B cell (primary cell): ENCODE measurements around the gene TENM4. TPM values are rescaled to one million over a fixed set of nuclear protein-coding genes. Genes with fewer than 3 reads are reported as not detected.

Experiments
- ATAC-seq: fragments of 200-7000 bp; cut with Tn5 transposase; one replicate; pipeline ENCODE4 v1.10.0; 2021; ENCODE audit warnings: low read depth, mild to moderate bottlenecking, moderate number of reproducible peaks, moderate library complexity
- CTCF ChIA-PET: fragments of 350-600 bp; sonication (Branson Sonifier 250); formaldehyde crosslinking; loops from one replicate; lab custom pipeline; 2021; ENCODE audit warnings: antibody characterized with exemption, inconsistent platforms; lab: Charles Lee
- POLR2A ChIA-PET: fragments of 350-600 bp; sonication (Branson Sonifier 250); formaldehyde crosslinking; loops from one replicate; lab custom pipeline; 2021; ENCODE audit warnings: antibody characterized with exemption; lab: Charles Lee
- DNase-seq: peaks from one replicate; pipeline ENCODE4 v3.0.0; 2013
- H2AFZ ChIP-seq: 2 replicates; pipeline ENCODE4 v1.6.1; 2012; ENCODE audit warnings: mild to moderate bottlenecking, low read depth, low read length; ENCODE audit not compliant: insufficient read depth, poor library complexity, severe bottlenecking
- H3K27ac ChIP-seq, 2 donors: 1 replicate in 1 of 2; 2 replicates in 1 of 2; pipeline ENCODE4 v1.5.1; 2012 to 2013; ENCODE audit warnings: low read length in 2 of 2, mild to moderate bottlenecking in 2 of 2, moderate library complexity in 1 of 2
- H3K27me3 ChIP-seq, 4 experiments: fragments of 200-600 bp in 1 of 4; sonication (generic) in 1 of 4; replicated peaks in 1 of 4; 1 replicate in 2 of 4; 2 replicates in 2 of 4; pipeline versions ENCODE4 v1.6.1 to v1.7.0; 2013 to 2016; ENCODE audit warnings: low read length in 3 of 4, mild to moderate bottlenecking in 2 of 4, mixed read lengths in 1 of 4, moderate library complexity in 1 of 4; ENCODE audit not compliant: insufficient read depth in 4 of 4, control insufficient read depth in 3 of 4; ENCODE audit errors: control extremely low read depth in 1 of 4
- H3K36me3 ChIP-seq, 2 experiments: replicated peaks in 1 of 2; 1 replicate in 1 of 2; 2 replicates in 1 of 2; pipeline versions ENCODE4 v1.6.1 to v1.7.1; 2013; ENCODE audit warnings: low read length in 1 of 2; ENCODE audit not compliant: insufficient read depth in 2 of 2, control insufficient read depth in 1 of 2; ENCODE audit errors: control extremely low read depth in 1 of 2, extremely low read depth in 1 of 2
- H3K4me1 ChIP-seq, 2 donors: fragments of 200-600 bp in 1 of 2; sonication (generic) in 1 of 2; 1 replicate in 1 of 2; 2 replicates in 1 of 2; pipeline versions ENCODE4 v1.5.1 to v1.6.1; 2013 to 2017; ENCODE audit warnings: low read length in 2 of 2; ENCODE audit not compliant: control insufficient read depth in 2 of 2, insufficient read depth in 2 of 2
- H3K4me2 ChIP-seq: replicated peaks from 2 replicates; pipeline ENCODE3; 2012; ENCODE audit warnings: mild to moderate bottlenecking, low read depth, low read length; ENCODE audit not compliant: poor library complexity, severe bottlenecking
- H3K4me3 ChIP-seq, 5 experiments: fragments of 200-600 bp in 1 of 5; sonication (generic) in 1 of 5; 1 replicate in 3 of 5; 2 replicates in 2 of 5; pipeline versions ENCODE4 v1.5.1 to v1.7.0; 2011 to 2016; ENCODE audit warnings: low read length in 4 of 5, mild to moderate bottlenecking in 4 of 5, low read depth in 2 of 5, control low read depth in 1 of 5, moderate library complexity in 1 of 5; ENCODE audit not compliant: insufficient read depth in 1 of 5; ENCODE audit errors: control extremely low read depth in 1 of 5, extremely low read depth in 1 of 5
- H3K79me2 ChIP-seq: fragments of 200-600 bp; sonication (generic); one replicate; pipeline ENCODE4 v1.6.0; 2016; ENCODE audit warnings: low read length; ENCODE audit not compliant: control insufficient read depth, insufficient read depth
- H3K9ac ChIP-seq: fragments of 200-600 bp; sonication (generic); 2 replicates; pipeline ENCODE4 v1.6.1; 2017; ENCODE audit warnings: mild to moderate bottlenecking, low read length, moderate library complexity
- H3K9me3 ChIP-seq, 3 donors: one replicate each; pipeline versions ENCODE4 v1.6.1 to v1.7.1; 2013; ENCODE audit warnings: low read length in 2 of 3; ENCODE audit not compliant: control insufficient read depth in 2 of 3, insufficient read depth in 1 of 3; ENCODE audit errors: control extremely low read depth in 1 of 3
- H4K20me1 ChIP-seq: 2 replicates; pipeline ENCODE4 v1.6.0; 2012; ENCODE audit warnings: mild to moderate bottlenecking, low read length; ENCODE audit not compliant: insufficient read depth, control insufficient read depth, poor library complexity, severe bottlenecking
- H3K27ac Mint-ChIP-seq: one replicate; pipeline ENCODE4 v1.8.0; 2021; ENCODE audit warnings: mixed read lengths
- H3K27me3 Mint-ChIP-seq: one replicate; pipeline ENCODE4 v1.8.0; 2021; ENCODE audit warnings: mixed read lengths
- H3K4me1 Mint-ChIP-seq: one replicate; pipeline ENCODE4 v1.8.0; 2021; ENCODE audit warnings: mixed read lengths
- H3K4me3 Mint-ChIP-seq: one replicate; pipeline ENCODE4 v1.8.0; 2021; ENCODE audit warnings: mixed read lengths
- H3K9me3 Mint-ChIP-seq: one replicate; pipeline ENCODE4 v1.8.0; 2022; ENCODE audit warnings: mixed read lengths; ENCODE audit not compliant: insufficient read depth
- CTCF ChIP-seq: fragments of 200-600 bp; IDR thresholded peaks from one replicate; pipeline ENCODE4 v1.8.0; 2022; ENCODE audit warnings: antibody characterized with exemption, mild to moderate bottlenecking
- EZH2 ChIP-seq: IDR thresholded peaks from 2 replicates; pipeline ENCODE4 v1.6.1; 2012; ENCODE audit warnings: borderline replicate concordance, low read depth, mild to moderate bottlenecking, moderate library complexity, low read length; ENCODE audit not compliant: insufficient read depth, poor library complexity, severe bottlenecking
- WGBS: methylation state at CpG from one replicate; pipeline ENCODE4 v1.1.5; 2013; ENCODE audit warnings: missing lambda C conversion rate; ENCODE audit not compliant: insufficient coverage; 5-methylcytosine and 5-hydroxymethylcytosine counted together
- intact Hi-C: fragments of 100-400 bp; cut with micrococcal nuclease; formaldehyde crosslinking; loops from one replicate; pipeline ENCODE4 v1.10.0; 2022
- polyA plus RNA-seq: library from polyadenylated mRNA; depleted of rRNA; stranded (reverse); fragments of >200 nt; gene quantifications from 2 replicates; pipeline ENCODE4 v1.2.3, GENCODE V29; 2012
- total RNA-seq, 2 donors: library from RNA; stranded (reverse); fragments of 120-200 nt in 1 of 2; gene quantifications; 1 replicate in 1 of 2; 2 replicates in 1 of 2; pipeline versions ENCODE4 v1.2.3 to v1.2.4, GENCODE V29; 2013 to 2022

The TENM4 gene
- total and polyA plus RNA-seq, 2 donors (not counting 1 experiment from before 2014, with no cell fraction given), result 0.09 to 5.7 TPM

- CTCF ChIA-PET, result no interaction called here
- peaks cover 10% of the 10 kb centered on the region for H3K27me3 Mint-ChIP-seq
- H4K20me1 ChIP-seq, result no peaks in the 10 kb centered on the region
- H3K4me1 Mint-ChIP-seq, result no peaks in the 10 kb centered on the region
- 85% methylated on average over 3 of the region's 5 CpGs for WGBS
- intact Hi-C loops, result no loop called here
- H3K27ac Mint-ChIP-seq, result no peak overlapping the region
- H2AFZ ChIP-seq, result no peak overlapping the region
- H3K9me3 Mint-ChIP-seq, result peaks cover 7% of the 10 kb centered on the region
- POLR2A ChIA-PET, result no interaction called here
- H3K4me3 Mint-ChIP-seq, result no peak overlapping the region
- no peak for DNase-seq
- no peak overlapping the region for H3K4me3 ChIP-seq
- no peak for TF ChIP-seq CTCF
- no peak for TF ChIP-seq EZH2
- peaks cover 0 to 4% (median 0%) of the 10 kb centered on the region in 4 experiments for H3K27me3 ChIP-seq
- H3K4me2 ChIP-seq, result no peak overlapping the region
- no peak overlapping the region for H3K27ac ChIP-seq
- H3K36me3 ChIP-seq, result no peaks in the 10 kb centered on the region
- H3K9me3 ChIP-seq, result peaks cover 0 to 13% (median 7%) of the 10 kb centered on the region in 3 donors
- ATAC-seq, result no peak
- H3K4me1 ChIP-seq, result no peaks in the 10 kb centered on the region
- no peak overlapping the region for H3K9ac ChIP-seq
- H3K79me2 ChIP-seq, result no peaks in the 10 kb centered on the region
These were observed 818.2 kb downstream of the TENM4 start for GRCh38 chr11:78622666-78623065.

GRCh38 chr11:78620159-78620558 lies 820.7 kb downstream of the TENM4 start:
- Histone ChIP-seq H3K79me2 (no peaks in the 10 kb centered on the region), H4K20me1 (no peaks in the 10 kb centered on the region), H2AFZ (no peak overlapping the region), H3K4me2 (no peak overlapping the region), H3K9me3 (peaks cover 0 to 13% (median 7%) of the 10 kb centered on the region in 3 donors), H3K4me1 (no peaks in the 10 kb centered on the region), H3K36me3 (no peaks in the 10 kb centered on the region), H3K27me3 (peaks cover 0 to 5% (median 2%) of the 10 kb centered on the region in 4 experiments), H3K27ac (no peak overlapping the region), H3K9ac (no peak overlapping the region), H3K4me3 (no peak overlapping the region)
- peaks cover 7% of the 10 kb centered on the region for H3K9me3 Mint-ChIP-seq
- H3K27me3 Mint-ChIP-seq, result peaks cover 10% of the 10 kb centered on the region
- 100% methylated on average over 2 of the region's 2 CpGs for WGBS
- POLR2A ChIA-PET, result no interaction called here
- TF ChIP-seq CTCF, result no peak
- TF ChIP-seq EZH2, result no peak
- H3K27ac Mint-ChIP-seq, result no peak overlapping the region
- no peak overlapping the region for H3K4me3 Mint-ChIP-seq
- no peak for DNase-seq
- ATAC-seq, result no peak
- CTCF ChIA-PET, result no interaction called here
- no peaks in the 10 kb centered on the region for H3K4me1 Mint-ChIP-seq
- intact Hi-C loops, result no loop called here
